ENCODE measurements around the gene MYOD1. TPM values are rescaled to one million over a fixed set of nuclear protein-coding genes. Genes with fewer than 3 reads are reported as not detected.

The MYOD1 gene
- polyA plus RNA-seq, 10 donors: 38.1 to 64.4 (median 45.8) TPM

DNA sequence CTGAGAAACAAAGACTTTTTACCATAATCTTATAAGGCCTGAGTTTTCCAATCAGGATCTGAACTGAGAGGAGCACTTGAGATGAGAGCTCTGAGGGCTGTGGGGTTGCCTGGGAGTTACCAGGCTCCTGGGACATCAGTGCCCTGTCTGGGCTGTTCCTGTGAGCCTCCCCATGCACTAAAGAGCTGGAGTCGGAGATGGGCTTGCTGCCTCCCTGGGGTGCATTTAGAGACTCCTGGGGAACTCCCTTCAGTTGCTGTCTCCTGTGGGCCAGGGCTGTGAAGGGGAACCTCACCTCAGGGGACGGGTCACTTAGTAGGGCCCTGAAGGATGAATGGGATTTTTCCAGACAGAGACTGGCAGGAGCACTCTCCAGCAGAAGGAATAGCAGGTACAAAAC lies 48.5 kb downstream of the MYOD1 start:
- no peak for DNase-seq

DNA sequence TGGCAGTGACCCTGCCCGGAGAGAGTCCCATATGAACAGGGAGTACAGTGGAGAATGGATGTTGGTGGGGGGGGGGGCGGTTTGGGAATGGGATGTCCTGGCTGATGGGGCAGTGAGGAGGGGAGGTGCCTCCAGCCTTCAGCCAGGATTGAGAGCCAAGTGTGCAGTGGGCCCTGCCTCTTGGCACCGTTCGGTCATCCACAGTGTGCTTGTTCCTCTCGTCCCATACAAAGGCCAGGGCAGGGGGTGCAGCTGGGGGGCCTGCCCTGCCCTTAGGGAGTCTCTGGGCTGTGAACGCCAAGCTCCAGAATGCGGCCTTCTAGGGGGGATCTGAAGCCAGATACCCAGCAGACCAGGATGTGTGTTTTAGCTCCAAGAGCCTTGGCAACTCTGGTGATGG lies 49.2 kb downstream of the MYOD1 start:
- DNase-seq: no peak

DNA sequence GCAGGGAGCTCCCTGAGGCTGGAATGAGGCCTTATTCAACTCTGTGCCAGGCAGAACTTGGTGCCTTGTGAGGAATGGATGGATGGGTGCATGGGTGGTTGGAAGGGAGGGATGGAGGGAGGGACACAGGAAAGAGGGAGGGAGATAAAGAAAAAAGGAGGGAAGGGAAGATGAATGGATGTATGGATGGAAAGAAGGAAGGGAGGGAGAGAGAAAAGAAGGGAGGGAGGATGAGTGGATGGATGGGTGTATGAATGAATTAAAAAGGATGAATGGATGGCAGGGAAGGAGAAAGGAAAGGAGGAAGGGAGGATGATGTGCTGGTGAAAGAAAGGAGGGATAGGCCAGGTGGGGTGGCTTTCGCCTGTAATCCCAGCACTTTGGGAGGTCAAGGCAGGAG lies 49.8 kb downstream of the MYOD1 start:
- DNase-seq: no peak

DNA sequence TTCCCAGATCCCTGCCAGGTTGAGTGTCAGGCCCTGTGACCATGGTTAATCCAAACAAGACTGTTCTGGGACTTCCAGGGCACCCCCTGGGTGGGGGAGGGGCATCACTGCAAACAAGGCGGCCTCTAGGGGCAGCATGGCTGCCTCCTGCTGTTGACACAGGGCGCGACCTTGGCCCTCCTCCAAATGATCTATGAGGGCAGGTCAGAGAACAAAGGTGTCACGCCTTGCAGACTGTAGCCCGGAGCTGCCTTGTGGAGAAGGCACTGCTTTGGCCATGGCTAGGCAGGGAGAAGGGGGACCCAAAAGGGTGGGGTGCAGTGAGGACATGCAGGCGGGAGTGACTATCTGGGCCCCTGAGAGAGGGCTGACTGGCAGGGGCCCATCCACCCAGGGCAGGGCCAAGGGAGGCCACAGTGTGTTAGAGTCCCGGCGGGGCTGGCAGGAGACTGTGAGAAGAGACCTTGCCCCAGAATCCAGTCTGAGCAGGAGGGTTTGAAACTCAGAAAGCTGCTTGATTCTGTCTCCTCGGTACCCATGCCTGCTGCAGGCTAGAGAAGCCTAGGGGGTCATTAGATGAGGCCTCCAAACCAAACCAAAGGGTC lies 50.8 kb downstream of the MYOD1 start:
- DNase-seq: no peak

DNA sequence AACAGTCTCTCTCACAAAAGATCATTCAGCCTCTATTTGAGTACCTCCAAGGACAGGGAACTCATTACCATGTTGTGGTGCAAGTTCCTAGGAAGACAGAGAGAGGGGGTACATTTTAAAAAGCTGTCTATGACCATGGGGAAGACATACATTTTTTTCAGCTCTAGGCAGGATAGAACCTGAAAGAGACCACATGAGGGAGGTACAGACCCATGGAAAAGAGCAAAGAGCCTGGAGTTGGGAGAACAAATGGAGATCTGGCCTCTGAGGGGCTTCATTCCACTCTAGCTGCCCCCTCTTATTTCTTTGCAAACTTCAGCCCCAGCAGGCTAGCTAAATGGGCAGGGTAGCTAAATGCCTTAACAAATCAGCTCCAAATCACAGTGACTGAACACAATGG lies 51.5 kb downstream of the MYOD1 start:
- peak in 1 of 3 donors; percentile 15 for DNase-seq

DNA sequence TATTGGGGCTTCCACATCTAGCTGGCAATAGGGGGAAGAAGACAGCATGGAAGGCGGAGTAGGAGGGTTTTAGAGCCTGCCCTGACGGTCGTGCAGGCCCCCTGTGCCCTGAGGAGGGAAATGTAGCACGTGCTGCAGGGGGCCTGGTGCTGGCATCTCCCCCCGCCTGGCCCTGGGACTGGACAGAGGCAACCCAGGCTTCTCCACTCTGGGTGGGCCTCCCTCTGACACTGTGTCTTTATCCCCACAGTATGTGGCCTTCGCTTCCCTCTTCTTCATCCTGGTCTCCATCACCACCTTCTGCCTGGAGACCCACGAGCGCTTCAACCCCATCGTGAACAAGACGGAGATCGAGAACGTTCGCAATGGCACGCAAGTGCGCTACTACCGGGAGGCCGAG lies 52.0 kb downstream of the MYOD1 start:
- DNase-seq: no peak

Other genes with a start within 250 kb of the MYOD1 start
- 1 to 10 TPM; 1.7 to 4.8 (median 2.4) TPM for gene ABCC8, start 242.7 kb upstream of the MYOD1 start, polyA plus RNA-seq (ENCODE audit: insufficient read length in 10 of 10)
- 1 to 10 TPM in 1 of 10 donors, under 1 TPM in 6, not detected in 3; 0.10 to 2.0 (median 0.39) TPM for gene USH1C, start 175.2 kb upstream of the MYOD1 start, polyA plus RNA-seq (ENCODE audit: insufficient read length in 10 of 10)
- gene OTOG, start 172.3 kb upstream of the MYOD1 start, polyA plus RNA-seq (ENCODE audit: insufficient read length in 10 of 10): under 1 TPM in 7 of 10 donors, not detected in 3; 0.03 to 0.06 (median 0.03) TPM
- 1 to 10 TPM in 7 of 10 donors, under 1 TPM in 3; 0.75 to 2.2 (median 1.3) TPM for gene KCNC1, start 15.2 kb downstream of the MYOD1 start, polyA plus RNA-seq (ENCODE audit: insufficient read length in 10 of 10)